ENCODE measurements around the gene NPM3. TPM values are rescaled to one million over a fixed set of nuclear protein-coding genes. Genes with fewer than 3 reads are reported as not detected.

Gene NPM3
- total RNA-seq, 1 experiment from 2014 or later: 260 TPM

DNA sequence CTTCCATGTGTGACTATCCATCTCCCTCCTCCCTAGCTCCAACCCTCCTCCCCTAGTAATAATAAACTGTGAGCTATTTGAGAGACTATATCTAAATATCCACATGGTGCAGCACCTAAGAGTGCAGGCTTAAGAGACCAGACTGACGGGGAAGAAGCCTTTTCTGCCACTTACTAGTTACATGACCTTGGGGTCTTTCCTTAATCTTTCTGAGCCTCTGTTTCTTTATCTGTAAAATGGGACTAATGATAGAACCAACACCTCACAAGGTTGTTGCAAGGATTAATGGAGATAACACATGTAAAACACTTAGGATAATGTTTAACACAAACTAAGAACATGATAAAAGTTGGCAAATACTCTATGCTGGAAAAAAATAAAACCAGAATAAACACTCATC lies 51.1 kb downstream of the NPM3 start:
- no peaks in the 10 kb centered on the region for H3K27me3 Mint-ChIP-seq (ENCODE audit: low read depth)
- ATAC-seq (no peak), DNase-seq (ENCODE audit: low spot score) (no peak)
- POLR2A ChIA-PET: no interaction called here
- no peak overlapping the region for H3K4me3 Mint-ChIP-seq
- no peaks in the 10 kb centered on the region for H3K36me3 Mint-ChIP-seq
- no peaks in the 10 kb centered on the region for H3K9me3 Mint-ChIP-seq
- TF ChIP-seq AR (CRISPR knock-in tag; IDR thresholded peaks at IDR 0.05): no peak
- TF ChIP-seq ZNF423 (CRISPR knock-in tag; IDR thresholded peaks at IDR 0.05): no peak
- TF ChIP-seq, protein P1, sequence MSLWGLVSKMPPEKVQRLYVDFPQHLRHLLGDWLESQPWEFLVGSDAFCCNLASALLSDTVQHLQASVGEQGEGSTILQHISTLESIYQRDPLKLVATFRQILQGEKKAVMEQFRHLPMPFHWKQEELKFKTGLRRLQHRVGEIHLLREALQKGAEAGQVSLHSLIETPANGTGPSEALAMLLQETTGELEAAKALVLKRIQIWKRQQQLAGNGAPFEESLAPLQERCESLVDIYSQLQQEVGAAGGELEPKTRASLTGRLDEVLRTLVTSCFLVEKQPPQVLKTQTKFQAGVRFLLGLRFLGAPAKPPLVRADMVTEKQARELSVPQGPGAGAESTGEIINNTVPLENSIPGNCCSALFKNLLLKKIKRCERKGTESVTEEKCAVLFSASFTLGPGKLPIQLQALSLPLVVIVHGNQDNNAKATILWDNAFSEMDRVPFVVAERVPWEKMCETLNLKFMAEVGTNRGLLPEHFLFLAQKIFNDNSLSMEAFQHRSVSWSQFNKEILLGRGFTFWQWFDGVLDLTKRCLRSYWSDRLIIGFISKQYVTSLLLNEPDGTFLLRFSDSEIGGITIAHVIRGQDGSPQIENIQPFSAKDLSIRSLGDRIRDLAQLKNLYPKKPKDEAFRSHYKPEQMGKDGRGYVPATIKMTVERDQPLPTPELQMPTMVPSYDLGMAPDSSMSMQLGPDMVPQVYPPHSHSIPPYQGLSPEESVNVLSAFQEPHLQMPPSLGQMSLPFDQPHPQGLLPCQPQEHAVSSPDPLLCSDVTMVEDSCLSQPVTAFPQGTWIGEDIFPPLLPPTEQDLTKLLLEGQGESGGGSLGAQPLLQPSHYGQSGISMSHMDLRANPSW (CRISPR knock-in tag; conservative IDR thresholded peaks at IDR 0.05; ENCODE audit: low read depth): no peak
- TF ChIP-seq, protein P2, sequence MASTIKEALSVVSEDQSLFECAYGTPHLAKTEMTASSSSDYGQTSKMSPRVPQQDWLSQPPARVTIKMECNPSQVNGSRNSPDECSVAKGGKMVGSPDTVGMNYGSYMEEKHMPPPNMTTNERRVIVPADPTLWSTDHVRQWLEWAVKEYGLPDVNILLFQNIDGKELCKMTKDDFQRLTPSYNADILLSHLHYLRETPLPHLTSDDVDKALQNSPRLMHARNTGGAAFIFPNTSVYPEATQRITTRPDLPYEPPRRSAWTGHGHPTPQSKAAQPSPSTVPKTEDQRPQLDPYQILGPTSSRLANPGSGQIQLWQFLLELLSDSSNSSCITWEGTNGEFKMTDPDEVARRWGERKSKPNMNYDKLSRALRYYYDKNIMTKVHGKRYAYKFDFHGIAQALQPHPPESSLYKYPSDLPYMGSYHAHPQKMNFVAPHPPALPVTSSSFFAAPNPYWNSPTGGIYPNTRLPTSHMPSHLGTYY (CRISPR knock-in tag; IDR thresholded peaks at IDR 0.05): no peak
- no peak for TF ChIP-seq TEAD4 (CRISPR knock-in tag; IDR thresholded peaks at IDR 0.05)
- TF ChIP-seq, protein P3, sequence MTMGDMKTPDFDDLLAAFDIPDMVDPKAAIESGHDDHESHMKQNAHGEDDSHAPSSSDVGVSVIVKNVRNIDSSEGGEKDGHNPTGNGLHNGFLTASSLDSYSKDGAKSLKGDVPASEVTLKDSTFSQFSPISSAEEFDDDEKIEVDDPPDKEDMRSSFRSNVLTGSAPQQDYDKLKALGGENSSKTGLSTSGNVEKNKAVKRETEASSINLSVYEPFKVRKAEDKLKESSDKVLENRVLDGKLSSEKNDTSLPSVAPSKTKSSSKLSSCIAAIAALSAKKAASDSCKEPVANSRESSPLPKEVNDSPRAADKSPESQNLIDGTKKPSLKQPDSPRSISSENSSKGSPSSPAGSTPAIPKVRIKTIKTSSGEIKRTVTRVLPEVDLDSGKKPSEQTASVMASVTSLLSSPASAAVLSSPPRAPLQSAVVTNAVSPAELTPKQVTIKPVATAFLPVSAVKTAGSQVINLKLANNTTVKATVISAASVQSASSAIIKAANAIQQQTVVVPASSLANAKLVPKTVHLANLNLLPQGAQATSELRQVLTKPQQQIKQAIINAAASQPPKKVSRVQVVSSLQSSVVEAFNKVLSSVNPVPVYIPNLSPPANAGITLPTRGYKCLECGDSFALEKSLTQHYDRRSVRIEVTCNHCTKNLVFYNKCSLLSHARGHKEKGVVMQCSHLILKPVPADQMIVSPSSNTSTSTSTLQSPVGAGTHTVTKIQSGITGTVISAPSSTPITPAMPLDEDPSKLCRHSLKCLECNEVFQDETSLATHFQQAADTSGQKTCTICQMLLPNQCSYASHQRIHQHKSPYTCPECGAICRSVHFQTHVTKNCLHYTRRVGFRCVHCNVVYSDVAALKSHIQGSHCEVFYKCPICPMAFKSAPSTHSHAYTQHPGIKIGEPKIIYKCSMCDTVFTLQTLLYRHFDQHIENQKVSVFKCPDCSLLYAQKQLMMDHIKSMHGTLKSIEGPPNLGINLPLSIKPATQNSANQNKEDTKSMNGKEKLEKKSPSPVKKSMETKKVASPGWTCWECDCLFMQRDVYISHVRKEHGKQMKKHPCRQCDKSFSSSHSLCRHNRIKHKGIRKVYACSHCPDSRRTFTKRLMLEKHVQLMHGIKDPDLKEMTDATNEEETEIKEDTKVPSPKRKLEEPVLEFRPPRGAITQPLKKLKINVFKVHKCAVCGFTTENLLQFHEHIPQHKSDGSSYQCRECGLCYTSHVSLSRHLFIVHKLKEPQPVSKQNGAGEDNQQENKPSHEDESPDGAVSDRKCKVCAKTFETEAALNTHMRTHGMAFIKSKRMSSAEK (CRISPR knock-in tag; IDR thresholded peaks at IDR 0.05; ENCODE audit: borderline replicate concordance): no peak
- TF ChIP-seq ATF1 (CRISPR knock-in tag; IDR thresholded peaks at IDR 0.05): no peak
- TF ChIP-seq, protein P4, sequence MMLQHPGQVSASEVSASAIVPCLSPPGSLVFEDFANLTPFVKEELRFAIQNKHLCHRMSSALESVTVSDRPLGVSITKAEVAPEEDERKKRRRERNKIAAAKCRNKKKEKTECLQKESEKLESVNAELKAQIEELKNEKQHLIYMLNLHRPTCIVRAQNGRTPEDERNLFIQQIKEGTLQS (CRISPR knock-in tag; conservative IDR thresholded peaks at IDR 0.05): no peak
- no peak overlapping the region for H3K27ac Mint-ChIP-seq
- CTCF ChIA-PET: interaction anchor here (1.2 to 1.5 kb wide), 2 partner anchors 49 to 130 kb away, joined by 4 to 5 read pairs; no protein-coding TSS in a partner anchor
- 0 out of 2 replicates have a peak, but pooled peaks cover 3% of the 10 kb centered on the region for H3K4me1 Mint-ChIP-seq

Other genes starting within 250 kb of the NPM3 start
- gene POLL, start 195.2 kb downstream of the NPM3 start, total RNA-seq (2021): 40.7 to 46.2 TPM (median 41.3 TPM) in 3 replicates
- 21.8 to 23.8 TPM (median 22.0 TPM) in 3 replicates for gene DPCD, start 195.1 kb downstream of the NPM3 start, total RNA-seq (2021)
- 45.3 to 47.9 TPM (median 46.3 TPM) in 3 replicates for gene FBXW4, start 88.3 kb downstream of the NPM3 start, total RNA-seq (2021)
- 14.0 to 28.9 TPM (median 16.4 TPM) in 3 replicates for gene FGF8, start 7.3 kb downstream of the NPM3 start, total RNA-seq (2021)
- gene OGA, start 35.0 kb upstream of the NPM3 start, total RNA-seq (2021): 110 to 111 TPM (median 110 TPM) in 3 replicates
- 4.5 to 5.4 TPM (median 5.2 TPM) in 3 replicates for gene KCNIP2, start 60.4 kb upstream of the NPM3 start, total RNA-seq (2021)